Gastrocnemius medialis (tissue), 4 donors: ENCODE results near the gene HOXC11.

ENCODE experiments used
- POLR2A ChIP-seq, 2 donors: fragments of 450-650 bp; IDR thresholded peaks; one replicate each; pipeline ENCODE4 v1.6.1; 2017; ENCODE audit warnings: antibody characterized with exemption in 2 of 2, mild to moderate bottlenecking in 2 of 2, moderate library complexity in 2 of 2
- TF ChIP-seq, protein P1 (sequence below), 5 experiments: fragments of 450-650 bp in 3 of 5; fragments of 200-600 bp in 2 of 5; sonication (generic) in 2 of 5; IDR thresholded peaks in 4 of 5; conservative IDR thresholded peaks in 1 of 5; 1 replicate in 4 of 5; 2 replicates in 1 of 5; pipeline ENCODE4 v1.5.1; 2016 to 2019; ENCODE audit warnings: antibody characterized with exemption in 5 of 5, mild to moderate bottlenecking in 3 of 5, moderate library complexity in 3 of 5

- no peak for TF ChIP-seq POLR2A (IDR thresholded peaks at IDR 0.05)
- TF ChIP-seq, protein P1, sequence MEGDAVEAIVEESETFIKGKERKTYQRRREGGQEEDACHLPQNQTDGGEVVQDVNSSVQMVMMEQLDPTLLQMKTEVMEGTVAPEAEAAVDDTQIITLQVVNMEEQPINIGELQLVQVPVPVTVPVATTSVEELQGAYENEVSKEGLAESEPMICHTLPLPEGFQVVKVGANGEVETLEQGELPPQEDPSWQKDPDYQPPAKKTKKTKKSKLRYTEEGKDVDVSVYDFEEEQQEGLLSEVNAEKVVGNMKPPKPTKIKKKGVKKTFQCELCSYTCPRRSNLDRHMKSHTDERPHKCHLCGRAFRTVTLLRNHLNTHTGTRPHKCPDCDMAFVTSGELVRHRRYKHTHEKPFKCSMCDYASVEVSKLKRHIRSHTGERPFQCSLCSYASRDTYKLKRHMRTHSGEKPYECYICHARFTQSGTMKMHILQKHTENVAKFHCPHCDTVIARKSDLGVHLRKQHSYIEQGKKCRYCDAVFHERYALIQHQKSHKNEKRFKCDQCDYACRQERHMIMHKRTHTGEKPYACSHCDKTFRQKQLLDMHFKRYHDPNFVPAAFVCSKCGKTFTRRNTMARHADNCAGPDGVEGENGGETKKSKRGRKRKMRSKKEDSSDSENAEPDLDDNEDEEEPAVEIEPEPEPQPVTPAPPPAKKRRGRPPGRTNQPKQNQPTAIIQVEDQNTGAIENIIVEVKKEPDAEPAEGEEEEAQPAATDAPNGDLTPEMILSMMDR (IDR thresholded peaks at IDR 0.05 in 4 of 5, conservative IDR thresholded peaks at IDR 0.05 in 1 of 5): no peak
Measured at GRCh38 chr12:53975064-53975471, 2.1 kb downstream of the HOXC11 start.
